Measurements from ENCODE around the gene SSBP3.
"Not testable (repeated sequence)": the region's sequence is repeated elsewhere in the genome, so short reads cannot be mapped to it uniquely, and the experiment has no call there.

Gene SSBP3

GRCh38 chr1:54347955-54348699, 58.1 kb downstream of the SSBP3 start:
- DNase-seq: peak in 1 of 2 experiments; percentile 12

DNA sequence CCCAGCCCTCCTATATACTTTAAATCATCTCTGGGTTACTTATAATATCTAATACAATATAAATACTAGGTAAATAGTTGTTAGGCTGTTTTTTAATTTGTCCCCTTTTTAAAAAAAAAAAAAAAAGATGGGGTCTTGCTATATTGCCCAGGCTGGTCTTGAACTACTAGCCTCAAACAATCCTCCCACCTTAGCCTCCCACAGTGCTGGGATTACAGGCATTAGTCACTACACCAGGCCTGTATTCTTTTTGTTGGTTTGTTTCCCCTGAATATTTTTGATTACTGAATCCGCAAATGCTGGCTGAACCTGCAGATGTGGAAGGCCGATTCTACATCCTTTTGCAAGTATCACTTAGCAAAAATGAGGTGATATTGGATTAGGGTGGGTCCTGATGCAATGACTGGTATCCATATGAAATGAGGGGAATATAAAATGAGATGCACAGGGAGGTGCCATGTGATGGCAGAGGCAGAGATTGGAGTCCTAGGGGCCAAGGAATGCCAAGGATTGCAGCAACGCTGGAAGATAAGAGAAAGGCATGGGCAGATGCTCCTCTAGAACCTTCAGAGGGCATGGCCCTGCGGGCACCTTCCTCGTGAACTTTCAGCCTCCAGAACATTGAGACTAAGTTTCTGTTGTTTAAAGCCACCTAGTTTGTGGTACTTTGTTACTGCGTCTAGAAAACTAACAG, 58.8 kb downstream of the SSBP3 start:
- DNase-seq: no peak

- DNase-seq: not testable (repeated sequence)
Observed at GRCh38 chr1:54345548-54345947, 60.6 kb downstream of the SSBP3 start.

GRCh38 chr1:54345116-54345515, 61.1 kb downstream of the SSBP3 start:
- DNase-seq: no peak

DNA sequence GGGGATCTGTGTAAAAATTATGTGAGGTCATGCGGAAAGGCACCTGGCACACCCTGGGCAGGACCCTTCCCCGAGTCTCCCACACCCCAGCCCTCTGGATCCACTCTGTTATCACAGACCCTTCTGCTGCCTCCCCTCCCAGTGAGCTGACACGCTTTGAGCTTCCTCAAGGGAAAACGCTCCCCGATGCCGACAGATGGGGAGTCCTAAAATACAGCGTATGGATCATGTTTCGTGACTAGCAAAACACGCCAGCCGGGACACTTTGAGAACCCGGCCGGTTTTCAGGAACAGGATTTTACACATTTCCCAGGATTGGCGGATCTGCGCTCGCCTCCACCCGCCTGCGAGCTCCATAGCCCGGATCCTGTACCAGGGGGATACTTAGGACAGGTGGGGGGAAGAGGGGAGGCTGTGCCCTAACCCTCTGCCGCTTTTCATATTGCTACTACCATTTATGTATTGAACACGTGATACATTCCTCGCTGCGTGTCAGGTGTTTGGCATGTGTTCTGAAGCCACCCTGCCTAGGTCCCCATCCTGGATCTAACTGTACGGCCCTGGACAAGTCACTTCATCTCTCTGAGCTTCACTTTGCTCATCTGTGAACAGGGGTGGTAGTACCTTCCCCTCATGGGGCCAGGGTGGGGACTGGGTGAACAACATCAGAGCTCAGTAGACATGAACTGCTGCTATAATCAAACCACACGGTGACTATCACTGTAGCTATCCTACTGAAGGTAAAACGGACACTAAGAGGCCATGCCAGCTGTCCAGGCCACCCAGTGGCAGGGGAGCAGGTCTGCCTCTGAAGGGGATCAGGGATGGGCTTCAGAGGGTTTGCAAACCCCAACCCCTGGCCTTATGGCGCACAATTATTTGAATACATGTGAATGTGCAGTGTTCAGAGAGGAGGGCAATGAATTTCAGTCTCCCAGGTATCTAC, 63.2 kb downstream of the SSBP3 start:
- no peak for DNase-seq

DNA sequence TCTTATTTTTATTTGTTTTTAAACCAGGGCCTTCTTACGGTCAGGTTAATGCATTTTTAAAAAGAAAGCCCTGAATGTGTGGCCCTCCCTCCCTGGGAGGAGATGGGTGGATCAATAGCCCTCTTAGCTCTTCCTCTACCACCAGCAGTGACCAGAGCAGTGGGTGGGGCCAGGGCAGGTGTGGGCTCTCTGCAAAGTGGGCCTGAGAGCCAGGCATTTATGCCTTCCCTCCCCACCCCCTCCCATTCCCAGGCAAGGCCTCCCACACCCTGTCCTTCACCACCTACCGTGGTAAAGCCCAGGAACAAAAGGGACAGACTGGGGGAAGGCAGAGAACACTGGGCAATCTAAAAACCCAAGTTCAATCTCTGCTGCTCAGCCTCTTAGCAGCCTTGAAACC, 63.9 kb downstream of the SSBP3 start:
- no peak for DNase-seq

DNA sequence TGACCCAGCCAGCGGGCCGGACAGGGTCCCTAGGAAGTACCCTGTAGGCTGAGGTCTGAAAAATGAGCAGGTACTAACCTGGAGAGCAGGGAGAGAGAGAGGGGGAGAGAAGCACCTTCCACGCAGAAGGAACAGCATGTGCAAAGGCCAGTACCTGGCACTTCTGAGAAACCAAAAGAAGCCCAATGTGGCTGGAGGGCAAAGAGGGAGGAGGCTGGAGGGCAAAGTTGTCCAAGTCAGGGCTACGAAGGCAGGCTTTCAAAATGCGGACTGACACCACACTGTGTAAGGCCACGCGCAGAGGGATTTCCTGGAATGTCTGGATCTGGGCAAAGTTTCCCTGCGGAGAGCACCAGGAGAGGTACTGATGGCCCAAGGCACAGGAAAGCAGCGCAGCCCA, 64.4 kb downstream of the SSBP3 start:
- no peak for DNase-seq

- no peak for DNase-seq
Observed at GRCh38 chr1:54340878-54341277, 65.3 kb downstream of the SSBP3 start.

DNA sequence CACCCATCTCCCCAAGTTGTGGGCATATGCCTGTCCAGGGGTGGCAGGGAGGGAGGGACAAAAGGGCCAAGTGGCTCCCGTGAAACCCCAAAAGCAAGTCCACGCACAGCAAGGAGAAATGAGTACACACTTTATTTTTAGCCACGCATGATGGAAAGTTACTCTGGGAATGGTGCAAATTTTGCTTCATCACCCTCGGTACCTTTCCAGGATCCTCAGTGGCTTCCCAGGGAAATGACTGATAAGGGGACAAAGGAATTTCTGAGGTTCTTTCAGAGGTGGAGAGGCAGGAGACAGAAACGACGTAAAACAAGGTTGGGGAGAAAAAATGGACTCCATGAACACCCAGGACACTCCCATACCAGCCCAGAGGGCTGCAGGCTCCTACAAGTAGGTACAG, 65.8 kb downstream of the SSBP3 start:
- DNase-seq: no peak

- no peak for DNase-seq
Observed at GRCh38 chr1:54339126-54339525, 67.1 kb downstream of the SSBP3 start.

DNA sequence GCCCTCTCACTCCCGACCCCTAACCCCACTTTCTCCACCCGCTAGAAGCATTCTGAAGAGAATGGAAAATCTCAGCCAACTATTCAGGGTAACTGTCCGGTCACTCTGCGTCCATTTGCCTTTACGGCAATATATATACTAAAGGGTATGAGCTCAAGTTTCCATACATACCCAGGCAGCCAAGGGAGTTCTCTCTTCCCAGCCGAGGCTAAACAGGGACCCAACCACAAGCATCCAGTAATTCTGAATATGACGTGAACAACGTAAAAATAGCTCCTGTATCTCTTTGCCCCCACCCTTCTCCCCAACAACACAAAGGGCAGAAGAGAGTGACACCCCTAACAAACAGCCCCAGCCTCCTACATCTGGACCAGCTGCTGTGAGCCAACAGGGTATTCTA, 67.7 kb downstream of the SSBP3 start:
- DNase-seq: no peak

GRCh38 chr1:54337928-54338327, 68.3 kb downstream of the SSBP3 start:
- no peak for DNase-seq

GRCh38 chr1:54337034-54337433, 69.2 kb downstream of the SSBP3 start:
- no peak for DNase-seq

GRCh38 chr1:54336116-54336515, 70.1 kb downstream of the SSBP3 start:
- DNase-seq: no peak

DNA sequence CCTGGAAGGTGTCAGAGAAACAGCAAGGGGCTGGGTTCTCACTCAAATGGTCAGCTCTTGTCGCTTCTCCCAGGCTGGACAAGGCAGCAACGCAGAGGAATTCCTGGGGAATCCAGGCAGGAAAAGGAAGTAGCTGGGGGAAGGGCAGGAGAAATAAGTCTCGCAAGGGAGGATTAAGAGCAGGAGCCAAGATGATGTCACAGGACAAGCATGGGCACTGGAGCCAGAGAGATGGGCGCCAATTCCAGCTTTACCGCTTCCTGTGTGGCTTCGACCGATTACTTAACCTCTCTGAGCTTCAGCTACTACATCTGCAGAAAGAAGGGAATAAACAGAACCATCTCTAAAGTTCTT, 70.5 kb downstream of the SSBP3 start:
- DNase-seq: no peak

DNA sequence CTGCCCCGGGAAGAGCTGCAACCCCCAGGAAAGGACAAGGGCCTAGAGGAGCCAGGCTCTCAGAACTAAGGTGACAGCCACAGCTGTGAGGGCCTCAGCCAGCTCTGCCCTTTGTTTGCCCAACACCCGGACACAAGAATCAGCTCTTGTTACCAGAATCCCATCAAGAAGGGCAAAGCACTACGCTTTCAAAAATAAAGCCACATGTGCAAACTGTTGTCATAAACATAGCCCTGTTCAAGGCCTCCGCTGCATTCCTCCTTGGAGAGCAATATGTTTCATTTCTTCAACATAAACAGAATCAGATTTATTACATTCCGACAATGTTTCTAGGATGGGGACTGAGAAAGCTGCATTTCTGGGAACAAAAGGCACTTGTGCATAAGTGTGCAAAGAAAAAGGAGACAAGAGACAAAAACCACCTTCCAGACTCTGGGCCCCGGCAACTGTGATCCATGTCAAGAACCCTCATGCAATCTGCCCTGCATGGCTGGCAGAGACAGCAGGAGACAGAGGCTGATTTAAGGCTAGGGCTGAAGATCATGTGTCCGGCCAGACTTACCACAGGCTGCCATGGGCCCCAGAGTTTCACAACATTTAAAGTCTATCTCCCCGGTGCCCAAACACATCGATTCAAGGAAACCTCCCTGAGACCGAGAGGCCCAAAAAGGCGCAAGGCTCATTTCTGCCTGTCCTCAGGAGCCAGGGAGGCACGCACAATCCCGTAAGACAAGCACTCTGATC, 71.0 kb downstream of the SSBP3 start:
- no peak for DNase-seq

DNA sequence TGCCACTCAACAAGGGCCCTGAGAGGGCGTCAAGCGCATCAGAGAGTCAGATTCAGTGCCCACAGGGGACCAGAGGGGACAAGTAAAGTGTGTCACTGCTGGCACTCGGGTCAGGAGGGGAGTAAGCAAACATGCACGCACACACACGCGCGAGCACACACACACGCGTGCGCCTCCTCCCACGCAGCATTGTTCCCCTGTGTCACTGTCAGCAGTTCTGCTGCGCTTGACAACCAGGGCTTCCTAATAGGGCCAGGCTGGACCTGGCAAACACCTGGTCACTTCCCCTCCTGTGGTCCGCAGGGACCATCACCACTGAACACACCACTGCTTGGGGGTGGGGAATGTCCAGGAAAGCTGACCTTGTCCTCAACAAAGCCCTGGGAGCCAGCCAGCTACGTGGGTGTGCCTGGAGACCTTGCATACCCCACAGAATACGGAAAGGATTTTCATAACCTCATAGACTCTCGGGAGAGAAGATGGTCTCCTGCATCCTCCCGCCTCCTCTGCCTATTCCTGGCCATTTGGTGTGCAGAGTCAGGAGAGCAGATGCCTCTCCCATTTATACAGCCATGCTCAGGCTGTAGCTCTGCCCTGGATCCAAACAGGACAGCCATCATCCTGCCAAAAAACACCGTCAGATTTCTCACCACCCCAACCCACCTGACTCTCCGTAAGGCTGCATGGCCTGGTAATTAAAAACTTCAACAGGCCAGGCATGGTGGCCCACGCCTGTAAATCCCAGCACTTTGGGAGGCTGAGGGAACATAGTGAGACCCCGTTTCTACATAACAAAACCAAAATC, 73.2 kb downstream of the SSBP3 start:
- no peak for DNase-seq

DNA sequence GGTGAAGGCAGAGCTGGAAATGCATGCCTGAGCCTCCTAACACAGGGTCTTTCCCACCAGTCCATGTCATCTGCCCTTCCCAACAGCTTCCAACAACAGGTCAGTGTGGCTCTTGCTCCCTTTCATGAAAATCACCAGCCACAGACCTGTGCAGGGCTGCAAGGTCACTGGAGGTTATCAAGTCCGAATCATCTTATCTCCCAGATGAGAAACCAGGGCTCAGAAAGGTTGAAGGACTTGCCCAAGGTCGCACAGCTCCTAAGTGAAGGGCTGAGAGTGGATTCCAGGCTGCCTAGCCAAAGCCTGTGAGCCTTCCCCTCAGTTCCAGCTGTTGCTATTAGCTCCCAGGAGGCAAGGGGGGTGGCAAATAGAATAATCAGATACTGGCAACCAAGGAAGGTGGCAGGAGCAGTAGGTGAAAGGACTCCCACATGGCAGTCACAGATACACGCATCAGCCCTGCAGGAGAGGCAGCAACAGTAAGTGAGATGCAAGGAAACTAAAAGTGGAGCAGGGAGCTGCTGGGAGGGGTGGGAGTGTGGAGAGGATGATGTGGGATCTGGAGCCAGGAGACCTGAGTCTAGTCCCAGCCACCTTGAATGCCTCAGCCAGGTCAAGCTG, 74.2 kb downstream of the SSBP3 start:
- DNase-seq: no peak

DNA sequence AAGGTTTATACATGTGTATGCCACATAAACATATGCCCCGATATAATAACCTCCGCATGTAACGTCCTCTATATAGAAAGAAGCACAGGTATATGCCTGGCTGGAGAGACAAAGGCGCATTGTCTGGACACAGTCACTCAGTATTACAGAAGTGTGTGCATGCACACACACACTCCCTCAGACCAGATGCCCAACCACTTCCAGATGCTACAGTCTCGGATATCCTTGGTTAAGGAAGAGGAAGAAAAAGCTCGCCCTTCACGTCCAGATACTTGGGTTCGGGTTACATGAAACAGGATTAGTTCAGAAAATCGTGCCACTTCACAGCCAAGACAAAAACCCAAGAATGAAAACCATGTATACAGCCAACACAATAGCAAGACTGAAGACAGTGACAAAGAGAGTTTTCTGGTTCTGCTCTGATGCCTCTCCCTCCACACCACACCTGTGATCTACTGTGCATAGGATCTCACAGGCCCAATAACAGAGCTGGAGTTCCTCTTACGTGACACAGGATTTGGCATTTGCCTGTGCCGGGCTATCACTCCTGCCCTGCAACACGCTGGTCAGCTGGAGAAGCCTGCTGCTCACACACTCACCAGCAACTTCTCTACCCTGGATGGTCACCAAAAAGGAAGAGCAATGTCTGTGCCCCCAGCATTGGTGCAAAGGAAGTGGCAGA, 75.0 kb downstream of the SSBP3 start:
- no peak for DNase-seq

DNA sequence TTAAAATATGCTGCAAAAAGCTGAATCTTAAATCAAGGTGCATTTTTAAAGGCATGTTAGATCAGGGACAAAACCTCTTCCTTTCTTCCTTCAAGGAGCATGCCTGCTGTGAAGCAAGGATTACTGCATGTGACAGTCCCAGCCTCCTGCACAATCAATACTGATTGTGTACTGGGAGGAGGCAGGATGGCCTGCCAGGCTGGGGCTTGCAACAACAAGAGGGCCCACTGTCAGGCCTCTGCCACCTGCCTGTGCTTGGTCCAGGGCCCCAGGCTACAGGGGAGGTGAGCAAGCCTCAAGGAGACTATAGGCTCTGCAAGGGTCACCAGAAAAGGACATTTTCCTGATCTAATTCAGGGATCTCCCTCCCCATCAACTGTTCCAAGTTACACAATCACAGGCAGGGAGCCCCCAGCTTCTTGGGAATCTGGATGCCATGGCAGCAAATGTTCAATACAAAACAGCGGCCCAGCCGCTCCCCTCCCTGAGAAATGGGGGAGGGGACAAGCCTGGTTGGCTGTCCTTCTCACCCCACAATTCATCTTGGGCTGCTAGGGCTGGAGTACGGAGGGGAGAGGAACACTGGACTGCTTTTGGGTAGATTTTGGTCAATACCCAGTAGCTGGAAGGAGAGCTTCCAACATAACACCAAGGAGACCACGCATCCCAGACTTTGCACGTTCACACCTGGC, 76.7 kb downstream of the SSBP3 start:
- no peak for DNase-seq

Data from SHP77 (cell line).